Neural progenitor cell (in vitro differentiated cells): ENCODE measurements around the gene STK11IP. TPM values are rescaled to one million over a fixed set of nuclear protein-coding genes. Genes with fewer than 3 reads are reported as not detected.

Source experiments
- DNase-seq: peaks from one replicate; pipeline ENCODE4 v3.0.0-alpha.2; 2016; ENCODE audit warnings: low spot score
- H2AFZ ChIP-seq: fragments of 200-600 bp; sonication (generic); replicated peaks from 2 replicates; pipeline ENCODE4 v1.6.1; 2016; ENCODE audit warnings: antibody characterized with exemption
- H3F3A ChIP-seq: fragments of 200-600 bp; sonication (generic); 2 replicates; pipeline ENCODE4 v1.6.1; 2016; ENCODE audit warnings: antibody characterized with exemption, low read depth
- H3K27ac ChIP-seq: fragments of 200-600 bp; sonication (generic); 2 replicates; pipeline ENCODE4 v1.5.1; 2016; ENCODE audit warnings: mild to moderate bottlenecking
- H3K27me3 ChIP-seq: fragments of 200-600 bp; sonication (generic); 2 replicates; pipeline ENCODE4 v1.6.1; 2016; ENCODE audit warnings: mild to moderate bottlenecking, moderate library complexity
- H3K36me3 ChIP-seq: fragments of 200-600 bp; sonication (generic); 2 replicates; pipeline ENCODE4 v1.5.1; 2016
- H3K4me1 ChIP-seq: fragments of 200-600 bp; sonication (generic); 2 replicates; pipeline ENCODE4 v1.6.1; 2016; ENCODE audit warnings: mixed run types
- H3K4me2 ChIP-seq: fragments of 200-600 bp; sonication (generic); 2 replicates; pipeline ENCODE4 v1.6.1; 2016
- H3K4me3 ChIP-seq: fragments of 200-600 bp; sonication (generic); 2 replicates; pipeline ENCODE4 v1.5.1; 2016
- H3K79me2 ChIP-seq: fragments of 200-600 bp; sonication (generic); 2 replicates; pipeline ENCODE4 v1.6.1; 2016; ENCODE audit warnings: low read depth
- H3K9ac ChIP-seq: fragments of 200-600 bp; sonication (generic); 2 replicates; pipeline ENCODE4 v1.6.1; 2016
- H3K9me3 ChIP-seq: fragments of 200-600 bp; sonication (generic); 2 replicates; pipeline ENCODE4 v1.5.1; 2016; ENCODE audit warnings: low read depth
- H4K20me1 ChIP-seq: fragments of 200-600 bp; sonication (generic); 2 replicates; pipeline ENCODE4 v1.6.1; 2016; ENCODE audit warnings: low read depth
- H3K27ac Mint-ChIP-seq: 3 replicates; pipeline ENCODE4 v1.8.0; 2021; ENCODE audit warnings: mixed read lengths
- H3K27me3 Mint-ChIP-seq: 2 replicates; pipeline ENCODE4 v1.8.0; 2022; ENCODE audit warnings: low read depth, mild to moderate bottlenecking, inconsistent platforms, moderate library complexity, mixed read lengths; ENCODE audit not compliant: insufficient read depth
- H3K36me3 Mint-ChIP-seq: 3 replicates; pipeline ENCODE4 v1.8.0; 2021; ENCODE audit warnings: mixed read lengths
- H3K4me1 Mint-ChIP-seq: 3 replicates; pipeline ENCODE4 v1.8.0; 2021; ENCODE audit warnings: mixed read lengths
- H3K4me3 Mint-ChIP-seq: 3 replicates; pipeline ENCODE4 v1.8.0; 2021; ENCODE audit warnings: mild to moderate bottlenecking, moderate library complexity, mixed read lengths
- H3K9me3 Mint-ChIP-seq: 3 replicates; pipeline ENCODE4 v1.8.0; 2020; ENCODE audit warnings: mixed read lengths
- CTCF ChIP-seq: fragments of 200-600 bp; sonication (generic); IDR thresholded peaks from 2 replicates; pipeline ENCODE4 v1.5.1; 2017; ENCODE audit warnings: antibody characterized with exemption, mild to moderate bottlenecking
- EZH2 ChIP-seq: fragments of 200-600 bp; sonication (generic); IDR thresholded peaks from 2 replicates; pipeline ENCODE4 v1.6.1; 2017; ENCODE audit warnings: antibody characterized with exemption, mild to moderate bottlenecking, moderate library complexity
- EZH2phosphoT487 ChIP-seq: fragments of 200-600 bp; sonication (generic); IDR thresholded peaks from 2 replicates; pipeline ENCODE4 v1.6.1; 2017; ENCODE audit warnings: antibody characterized with exemption
- total RNA-seq: library from RNA; depleted of rRNA; stranded (reverse); fragments of >200 nt; gene quantifications from 2 replicates; pipeline ENCODE4 v1.2.3, GENCODE V29; 2015; ENCODE audit warnings: low replicate concordance

STK11IP gene
- total RNA-seq, 1 donor from 2014 or later = 16.8 TPM

- no peaks in the 10 kb centered on the region for H3K9me3 Mint-ChIP-seq
- peaks cover 19% of the 10 kb centered on the region for H3K36me3 Mint-ChIP-seq
- peaks cover 9% of the 10 kb centered on the region for H3K4me1 Mint-ChIP-seq
- H3K27ac Mint-ChIP-seq = no peak overlapping the region
- H3K4me3 ChIP-seq = no peak overlapping the region
- H3K9ac ChIP-seq = no peak overlapping the region
- H3K36me3 ChIP-seq = no peaks in the 10 kb centered on the region
- no peak for DNase-seq
- H3K9me3 ChIP-seq = no peaks in the 10 kb centered on the region
- no peaks in the 10 kb centered on the region for H3K4me1 ChIP-seq
- peaks cover 13% of the 10 kb centered on the region for H4K20me1 ChIP-seq
- no peaks in the 10 kb centered on the region for H3K27me3 ChIP-seq
- TF ChIP-seq CTCF = no peak
- no peak overlapping the region for H3K4me2 ChIP-seq
- no peak overlapping the region for H3K4me3 Mint-ChIP-seq
- H2AFZ ChIP-seq = no peak overlapping the region
- H3K79me2 ChIP-seq = no peaks in the 10 kb centered on the region
- H3K27me3 Mint-ChIP-seq = peaks cover 7% of the 10 kb centered on the region
- peaks cover 5% of the 10 kb centered on the region for H3F3A ChIP-seq
- no peak overlapping the region for H3K27ac ChIP-seq
These were observed 38.3 kb upstream of the STK11IP start for GRCh38 chr2:219559156-219559915.

GRCh38 chr2:219560037-219560892, 37.4 kb upstream of the STK11IP start:
- no peak for DNase-seq
- Histone ChIP-seq H3F3A (peaks cover 5% of the 10 kb centered on the region), H4K20me1 (peaks cover 13% of the 10 kb centered on the region), H3K27me3 (no peaks in the 10 kb centered on the region), H3K9me3 (no peaks in the 10 kb centered on the region), H3K36me3 (no peaks in the 10 kb centered on the region), H3K9ac (no peak overlapping the region), H3K27ac (no peak overlapping the region), H3K4me2 (no peak overlapping the region), H3K79me2 (no peaks in the 10 kb centered on the region), H3K4me1 (no peaks in the 10 kb centered on the region), H2AFZ (no peak overlapping the region), H3K4me3 (no peak overlapping the region)
- peaks cover 23% of the 10 kb centered on the region for H3K36me3 Mint-ChIP-seq
- peak; percentile 81 for TF ChIP-seq CTCF
- no peak for TF ChIP-seq EZH2phosphoT487
- TF ChIP-seq EZH2 = no peak
- peaks cover 9% of the 10 kb centered on the region for H3K4me1 Mint-ChIP-seq
- no peak overlapping the region for H3K4me3 Mint-ChIP-seq
- peaks cover 2% of the 10 kb centered on the region for H3K9me3 Mint-ChIP-seq
- H3K27me3 Mint-ChIP-seq = peaks cover 7% of the 10 kb centered on the region
- no peak overlapping the region for H3K27ac Mint-ChIP-seq

GRCh38 chr2:219560893-219561178, 36.8 kb upstream of the STK11IP start:
- Histone ChIP-seq H3K36me3 (no peaks in the 10 kb centered on the region), H3K27ac (no peak overlapping the region), H3K9me3 (no peaks in the 10 kb centered on the region), H3F3A (peaks cover 5% of the 10 kb centered on the region), H3K79me2 (no peaks in the 10 kb centered on the region), H3K4me2 (no peak overlapping the region), H3K4me3 (no peak overlapping the region), H3K27me3 (no peaks in the 10 kb centered on the region), H3K9ac (no peak overlapping the region), H3K4me1 (no peaks in the 10 kb centered on the region), H2AFZ (no peak overlapping the region), H4K20me1 (peaks cover 13% of the 10 kb centered on the region)
- H3K27ac Mint-ChIP-seq = peak overlapping the region; percentile 12
- no peak for DNase-seq
- TF ChIP-seq CTCF = no peak
- TF ChIP-seq EZH2phosphoT487 = no peak
- no peak for TF ChIP-seq EZH2
- H3K4me1 Mint-ChIP-seq = peaks cover 9% of the 10 kb centered on the region
- H3K36me3 Mint-ChIP-seq = peaks cover 23% of the 10 kb centered on the region
- peaks cover 2% of the 10 kb centered on the region for H3K9me3 Mint-ChIP-seq
- peaks cover 9% of the 10 kb centered on the region for H3K27me3 Mint-ChIP-seq
- H3K4me3 Mint-ChIP-seq = no peak overlapping the region
